ENCODE results near the gene EZH2. TPM values are rescaled to one million over a fixed set of nuclear protein-coding genes. Genes with fewer than 3 reads are reported as not detected.
A peak's percentile ranks its signal among the peaks of the same experiment; 100 is the strongest.

Gene EZH2
- total RNA-seq, 1 donor from 2014 or later: 13.8 TPM

DNA sequence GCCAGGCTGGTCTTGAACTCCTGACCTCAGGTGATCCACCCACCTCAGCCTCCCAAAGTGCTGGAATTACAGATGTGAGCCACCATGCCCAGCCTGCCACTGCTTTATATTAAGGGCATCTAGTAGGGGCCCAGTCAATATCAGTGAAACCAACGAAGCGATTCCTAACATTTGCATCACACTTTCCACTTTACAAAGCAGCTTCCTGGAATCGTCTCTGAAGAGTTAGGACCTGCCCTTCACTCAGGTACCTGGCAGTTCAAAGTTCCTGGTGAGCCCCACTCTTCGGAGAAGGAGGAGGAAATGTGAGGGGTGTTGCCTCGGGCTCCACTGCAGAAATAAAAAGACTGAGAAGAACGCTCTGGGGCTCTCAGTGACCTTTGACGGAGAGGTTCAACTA lies 31.1 kb upstream of the EZH2 start:
- no peaks in the 10 kb centered on the region for H3K79me2 ChIP-seq (ENCODE audit: insufficient read depth, low read length)
- H3K27me3 Mint-ChIP-seq (ENCODE audit: low read depth, unreplicated experiment): peaks cover 4% of the 10 kb centered on the region
- H3K4me2 ChIP-seq (ENCODE audit: low read length): no peak overlapping the region
- H3K27ac Mint-ChIP-seq (ENCODE audit: unreplicated experiment): no peak overlapping the region
- H3K9me3 ChIP-seq (ENCODE audit: insufficient read depth, low read depth, low read length): no peaks in the 10 kb centered on the region
- H3K27ac ChIP-seq (ENCODE audit: low read depth, low read length): no peak overlapping the region
- H3K4me3 ChIP-seq (ENCODE audit: insufficient read depth, low read depth, low read length): no peak overlapping the region
- H3K4me1 Mint-ChIP-seq (ENCODE audit: low read depth, unreplicated experiment): peaks cover 23% of the 10 kb centered on the region
- no peaks in the 10 kb centered on the region for H4K20me1 ChIP-seq (ENCODE audit: insufficient read depth, low read length)
- peaks cover 9% of the 10 kb centered on the region for H3K4me1 ChIP-seq (ENCODE audit: insufficient read depth, low read length)
- no peak overlapping the region for H3K4me3 Mint-ChIP-seq (ENCODE audit: unreplicated experiment)
- no peaks in the 10 kb centered on the region for H3K9me3 Mint-ChIP-seq (ENCODE audit: unreplicated experiment)
- TF ChIP-seq EZH2 (IDR thresholded peaks at IDR 0.05; ENCODE audit: insufficient read depth, low read length): no peak
- TF ChIP-seq, protein P1, sequence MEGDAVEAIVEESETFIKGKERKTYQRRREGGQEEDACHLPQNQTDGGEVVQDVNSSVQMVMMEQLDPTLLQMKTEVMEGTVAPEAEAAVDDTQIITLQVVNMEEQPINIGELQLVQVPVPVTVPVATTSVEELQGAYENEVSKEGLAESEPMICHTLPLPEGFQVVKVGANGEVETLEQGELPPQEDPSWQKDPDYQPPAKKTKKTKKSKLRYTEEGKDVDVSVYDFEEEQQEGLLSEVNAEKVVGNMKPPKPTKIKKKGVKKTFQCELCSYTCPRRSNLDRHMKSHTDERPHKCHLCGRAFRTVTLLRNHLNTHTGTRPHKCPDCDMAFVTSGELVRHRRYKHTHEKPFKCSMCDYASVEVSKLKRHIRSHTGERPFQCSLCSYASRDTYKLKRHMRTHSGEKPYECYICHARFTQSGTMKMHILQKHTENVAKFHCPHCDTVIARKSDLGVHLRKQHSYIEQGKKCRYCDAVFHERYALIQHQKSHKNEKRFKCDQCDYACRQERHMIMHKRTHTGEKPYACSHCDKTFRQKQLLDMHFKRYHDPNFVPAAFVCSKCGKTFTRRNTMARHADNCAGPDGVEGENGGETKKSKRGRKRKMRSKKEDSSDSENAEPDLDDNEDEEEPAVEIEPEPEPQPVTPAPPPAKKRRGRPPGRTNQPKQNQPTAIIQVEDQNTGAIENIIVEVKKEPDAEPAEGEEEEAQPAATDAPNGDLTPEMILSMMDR (IDR thresholded peaks at IDR 0.05; ENCODE audit: insufficient read depth, low read depth, low read length): no peak
- no peaks in the 10 kb centered on the region for H3K36me3 Mint-ChIP-seq (ENCODE audit: low read depth, unreplicated experiment)
- DNase-seq (ENCODE audit: low read depth) (no peak), FAIRE-seq (no peak)
- H3K27me3 ChIP-seq (ENCODE audit: insufficient read depth, low read length): peaks cover 24% of the 10 kb centered on the region
- H3K9ac ChIP-seq (ENCODE audit: low read length): no peak overlapping the region
- H3K36me3 ChIP-seq (ENCODE audit: insufficient read depth, low read length): no peaks in the 10 kb centered on the region
- H2AFZ ChIP-seq (ENCODE audit: low read depth, low read length): no peak overlapping the region

DNA sequence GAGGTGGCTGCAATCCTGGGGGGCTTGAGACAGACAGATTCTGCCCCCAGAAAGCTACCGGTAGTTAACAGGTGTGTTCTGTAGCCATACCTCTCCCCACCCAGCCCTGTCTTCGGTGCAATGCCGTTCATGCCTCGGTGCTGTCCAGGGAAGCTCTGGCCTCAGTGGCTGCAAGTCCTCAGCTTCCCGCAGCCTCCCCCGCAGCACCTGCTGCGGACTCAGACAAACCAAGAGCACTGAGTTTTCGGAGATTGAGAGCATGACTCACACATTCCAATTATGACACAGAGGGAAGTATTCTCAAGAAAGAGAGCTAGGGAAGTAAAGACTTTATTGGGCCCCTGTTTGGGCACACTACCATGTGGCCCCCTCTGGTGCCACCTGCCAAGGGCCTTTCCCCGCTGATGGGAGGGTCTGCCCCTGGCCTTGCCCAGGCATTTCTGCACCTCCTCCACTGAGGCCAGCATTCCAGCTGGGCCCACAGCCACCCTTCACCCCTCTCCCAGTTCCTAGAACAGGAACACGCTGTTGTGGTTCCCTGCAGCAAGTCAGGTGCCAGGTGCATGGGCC lies 30.2 kb upstream of the EZH2 start:
- H3K9me3 ChIP-seq (ENCODE audit: insufficient read depth, low read depth, low read length): no peaks in the 10 kb centered on the region
- no peaks in the 10 kb centered on the region for H3K36me3 Mint-ChIP-seq (ENCODE audit: low read depth, unreplicated experiment)
- FAIRE-seq: no peak
- H3K27me3 Mint-ChIP-seq (ENCODE audit: low read depth, unreplicated experiment): peaks cover 6% of the 10 kb centered on the region
- no peaks in the 10 kb centered on the region for H3K36me3 ChIP-seq (ENCODE audit: insufficient read depth, low read length)
- H3K4me3 Mint-ChIP-seq (ENCODE audit: unreplicated experiment): no peak overlapping the region
- no peak overlapping the region for H3K4me3 ChIP-seq (ENCODE audit: insufficient read depth, low read depth, low read length)
- no peaks in the 10 kb centered on the region for H3K79me2 ChIP-seq (ENCODE audit: insufficient read depth, low read length)
- no peaks in the 10 kb centered on the region for H4K20me1 ChIP-seq (ENCODE audit: insufficient read depth, low read length)
- H2AFZ ChIP-seq (ENCODE audit: low read depth, low read length): no peak overlapping the region
- peaks cover 9% of the 10 kb centered on the region for H3K4me1 ChIP-seq (ENCODE audit: insufficient read depth, low read length)
- peaks cover 27% of the 10 kb centered on the region for H3K27me3 ChIP-seq (ENCODE audit: insufficient read depth, low read length)
- TF ChIP-seq, protein P1 (IDR thresholded peaks at IDR 0.05; ENCODE audit: insufficient read depth, low read depth, low read length): no peak
- TF ChIP-seq EZH2 (IDR thresholded peaks at IDR 0.05; ENCODE audit: insufficient read depth, low read length): no peak
- peak overlapping the region; percentile 78 for H3K27ac Mint-ChIP-seq (ENCODE audit: unreplicated experiment)
- H3K9ac ChIP-seq (ENCODE audit: low read length): no peak overlapping the region
- peak overlapping the region; percentile 68 for H3K4me2 ChIP-seq (ENCODE audit: low read length)
- peaks cover 23% of the 10 kb centered on the region for H3K4me1 Mint-ChIP-seq (ENCODE audit: low read depth, unreplicated experiment)
- no peak overlapping the region for H3K27ac ChIP-seq (ENCODE audit: low read depth, low read length)
- DNase-seq (ENCODE audit: low read depth): peak; percentile 87
- H3K9me3 Mint-ChIP-seq (ENCODE audit: unreplicated experiment): no peaks in the 10 kb centered on the region

DNA sequence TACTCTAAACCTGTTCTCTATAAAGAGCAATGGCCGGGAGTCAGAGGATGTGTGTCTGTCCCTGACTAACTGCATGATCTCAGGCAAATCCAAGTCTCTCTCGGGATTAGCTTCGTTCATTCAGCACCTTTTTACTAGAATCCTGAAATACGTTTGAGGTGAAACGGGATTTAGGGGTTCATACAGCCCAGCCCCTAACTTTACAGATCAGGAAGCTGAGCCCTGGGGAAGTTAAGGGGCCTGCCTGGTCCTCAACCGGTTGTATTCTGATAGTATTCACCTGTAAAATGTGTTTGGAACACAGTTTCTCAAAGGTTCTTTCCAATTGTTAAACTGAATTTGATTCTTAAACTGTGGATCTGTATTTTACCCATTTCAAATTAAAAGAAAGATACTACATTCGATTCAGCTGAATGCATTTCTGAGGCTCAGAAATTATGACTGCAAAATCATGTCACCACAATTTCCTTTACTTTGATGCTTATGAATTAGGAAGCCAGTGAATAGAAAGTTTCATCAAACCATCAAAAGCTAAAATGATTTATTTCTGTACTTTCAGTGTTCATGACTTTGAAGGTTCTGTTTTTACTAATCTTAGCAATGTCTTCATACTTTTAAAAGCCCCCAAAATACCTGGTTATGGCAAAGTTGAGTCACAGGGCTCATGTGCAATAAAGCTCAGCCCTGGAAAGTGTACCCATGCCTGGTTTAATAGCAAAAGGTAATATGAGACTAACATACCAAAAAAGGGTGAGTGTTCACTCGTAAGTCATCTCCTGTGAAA lies 28.9 kb upstream of the EZH2 start:
- Histone ChIP-seq H3K79me2 (ENCODE audit: insufficient read depth, low read length) (no peaks in the 10 kb centered on the region), H3K27ac (ENCODE audit: low read depth, low read length) (no peak overlapping the region), H3K27me3 (ENCODE audit: insufficient read depth, low read length) (peaks cover 39% of the 10 kb centered on the region), H3K4me3 (ENCODE audit: insufficient read depth, low read depth, low read length) (no peak overlapping the region), H3K36me3 (ENCODE audit: insufficient read depth, low read length) (no peaks in the 10 kb centered on the region), H3K4me2 (ENCODE audit: low read length) (no peak overlapping the region), H2AFZ (ENCODE audit: low read depth, low read length) (no peak overlapping the region), H3K9ac (ENCODE audit: low read length) (no peak overlapping the region), H3K4me1 (ENCODE audit: insufficient read depth, low read length) (peaks cover 9% of the 10 kb centered on the region), H3K9me3 (ENCODE audit: insufficient read depth, low read depth, low read length) (no peaks in the 10 kb centered on the region), H4K20me1 (ENCODE audit: insufficient read depth, low read length) (no peaks in the 10 kb centered on the region)
- DNase-seq (ENCODE audit: low read depth) (no peak), FAIRE-seq (no peak)
- TF ChIP-seq EZH2 (IDR thresholded peaks at IDR 0.05; ENCODE audit: insufficient read depth, low read length): no peak
- TF ChIP-seq, protein P1 (IDR thresholded peaks at IDR 0.05; ENCODE audit: insufficient read depth, low read depth, low read length): no peak
- Mint-ChIP-seq H3K27me3 (ENCODE audit: low read depth, unreplicated experiment) (peaks cover 14% of the 10 kb centered on the region), H3K27ac (ENCODE audit: unreplicated experiment) (no peak overlapping the region), H3K9me3 (ENCODE audit: unreplicated experiment) (no peaks in the 10 kb centered on the region), H3K36me3 (ENCODE audit: low read depth, unreplicated experiment) (no peaks in the 10 kb centered on the region), H3K4me3 (ENCODE audit: unreplicated experiment) (no peak overlapping the region), H3K4me1 (ENCODE audit: low read depth, unreplicated experiment) (peaks cover 23% of the 10 kb centered on the region)

All from astrocyte (in vitro differentiated cells and primary cell).